KMS-11 (cell line): ENCODE measurements around the gene E2F2.

ENCODE experiments used
- H2AFZ ChIP-seq: fragments of 200-600 bp; sonication (generic); 2 replicates; pipeline ENCODE4 v1.6.1; 2016; ENCODE audit warnings: antibody characterized with exemption, mixed run types, low read depth
- H3K27ac ChIP-seq: fragments of 200-600 bp; sonication (generic); 2 replicates; pipeline ENCODE4 v1.6.1; 2016; ENCODE audit warnings: mild to moderate bottlenecking, mixed run types
- H3K27me3 ChIP-seq: fragments of 200-600 bp; sonication (generic); 2 replicates; pipeline ENCODE4 v1.6.1; 2017; ENCODE audit warnings: mild to moderate bottlenecking, low read depth, mixed run types, moderate library complexity; ENCODE audit not compliant: insufficient read depth
- H3K36me3 ChIP-seq: fragments of 200-600 bp; sonication (generic); 2 replicates; pipeline ENCODE4 v1.6.1; 2017; ENCODE audit warnings: mild to moderate bottlenecking, mixed run types; ENCODE audit not compliant: insufficient read depth
- H3K4me1 ChIP-seq: fragments of 200-600 bp; sonication (generic); 2 replicates; pipeline ENCODE4 v1.6.1; 2016; ENCODE audit warnings: mild to moderate bottlenecking, low read depth, mixed run types; ENCODE audit not compliant: poor library complexity, severe bottlenecking
- H3K4me2 ChIP-seq: fragments of 200-600 bp; sonication (generic); 2 replicates; pipeline ENCODE4 v1.7.0; 2016; ENCODE audit warnings: mild to moderate bottlenecking, mixed run types
- H3K4me3 ChIP-seq: fragments of 200-600 bp; sonication (generic); IDR thresholded peaks from 2 replicates; pipeline ENCODE4 v1.6.1; 2017; ENCODE audit warnings: low read depth, low read length, mixed read lengths; ENCODE audit not compliant: insufficient read depth
- H3K79me2 ChIP-seq: fragments of 200-600 bp; sonication (generic); 2 replicates; pipeline ENCODE4 v1.6.1; 2016; ENCODE audit warnings: low read depth, mixed run types; ENCODE audit not compliant: insufficient read depth
- H3K9ac ChIP-seq: fragments of 200-600 bp; sonication (generic); 2 replicates; pipeline ENCODE4 v1.6.1; 2016; ENCODE audit warnings: mild to moderate bottlenecking, mixed run types
- H4K20me1 ChIP-seq: fragments of 200-600 bp; sonication (generic); 2 replicates; pipeline ENCODE4 v1.6.1; 2016; ENCODE audit warnings: mild to moderate bottlenecking, mixed run types; ENCODE audit not compliant: insufficient read depth
- TF ChIP-seq, protein P1 (sequence below): fragments of 200-600 bp; sonication (generic); conservative IDR thresholded peaks from 2 replicates; pipeline ENCODE4 v1.6.1; 2017; ENCODE audit warnings: low read depth, mild to moderate bottlenecking, antibody characterized with exemption, low read length, moderate library complexity, mixed read lengths

The E2F2 gene

DNA sequence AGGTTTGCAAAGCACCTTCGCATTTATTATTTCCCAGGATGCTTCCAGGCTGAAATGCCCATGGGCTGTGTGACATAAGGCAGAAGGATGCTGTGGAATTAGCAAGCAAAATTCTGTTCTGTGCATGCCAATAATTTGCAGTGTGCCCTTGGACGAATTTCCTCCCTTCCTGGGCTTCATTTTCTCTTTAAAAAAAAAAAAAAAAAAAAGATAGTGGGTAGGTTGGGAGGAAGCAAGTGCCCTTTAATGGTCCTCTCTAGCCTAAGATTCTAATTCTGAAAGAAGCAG, 30.7 kb upstream of the E2F2 start:
- Histone ChIP-seq H4K20me1 (no peaks in the 10 kb centered on the region), H2AFZ (no peak overlapping the region), H3K4me1 (peaks cover 30% of the 10 kb centered on the region), H3K79me2 (no peaks in the 10 kb centered on the region), H3K4me3 (no peak overlapping the region), H3K4me2 (no peak overlapping the region), H3K27ac (no peak overlapping the region), H3K36me3 (no peaks in the 10 kb centered on the region), H3K27me3 (peaks cover 4% of the 10 kb centered on the region; the same call in 1 of the 2 replicates), H3K9ac (no peak overlapping the region)
- TF ChIP-seq, protein P1, sequence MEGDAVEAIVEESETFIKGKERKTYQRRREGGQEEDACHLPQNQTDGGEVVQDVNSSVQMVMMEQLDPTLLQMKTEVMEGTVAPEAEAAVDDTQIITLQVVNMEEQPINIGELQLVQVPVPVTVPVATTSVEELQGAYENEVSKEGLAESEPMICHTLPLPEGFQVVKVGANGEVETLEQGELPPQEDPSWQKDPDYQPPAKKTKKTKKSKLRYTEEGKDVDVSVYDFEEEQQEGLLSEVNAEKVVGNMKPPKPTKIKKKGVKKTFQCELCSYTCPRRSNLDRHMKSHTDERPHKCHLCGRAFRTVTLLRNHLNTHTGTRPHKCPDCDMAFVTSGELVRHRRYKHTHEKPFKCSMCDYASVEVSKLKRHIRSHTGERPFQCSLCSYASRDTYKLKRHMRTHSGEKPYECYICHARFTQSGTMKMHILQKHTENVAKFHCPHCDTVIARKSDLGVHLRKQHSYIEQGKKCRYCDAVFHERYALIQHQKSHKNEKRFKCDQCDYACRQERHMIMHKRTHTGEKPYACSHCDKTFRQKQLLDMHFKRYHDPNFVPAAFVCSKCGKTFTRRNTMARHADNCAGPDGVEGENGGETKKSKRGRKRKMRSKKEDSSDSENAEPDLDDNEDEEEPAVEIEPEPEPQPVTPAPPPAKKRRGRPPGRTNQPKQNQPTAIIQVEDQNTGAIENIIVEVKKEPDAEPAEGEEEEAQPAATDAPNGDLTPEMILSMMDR = no peak

DNA sequence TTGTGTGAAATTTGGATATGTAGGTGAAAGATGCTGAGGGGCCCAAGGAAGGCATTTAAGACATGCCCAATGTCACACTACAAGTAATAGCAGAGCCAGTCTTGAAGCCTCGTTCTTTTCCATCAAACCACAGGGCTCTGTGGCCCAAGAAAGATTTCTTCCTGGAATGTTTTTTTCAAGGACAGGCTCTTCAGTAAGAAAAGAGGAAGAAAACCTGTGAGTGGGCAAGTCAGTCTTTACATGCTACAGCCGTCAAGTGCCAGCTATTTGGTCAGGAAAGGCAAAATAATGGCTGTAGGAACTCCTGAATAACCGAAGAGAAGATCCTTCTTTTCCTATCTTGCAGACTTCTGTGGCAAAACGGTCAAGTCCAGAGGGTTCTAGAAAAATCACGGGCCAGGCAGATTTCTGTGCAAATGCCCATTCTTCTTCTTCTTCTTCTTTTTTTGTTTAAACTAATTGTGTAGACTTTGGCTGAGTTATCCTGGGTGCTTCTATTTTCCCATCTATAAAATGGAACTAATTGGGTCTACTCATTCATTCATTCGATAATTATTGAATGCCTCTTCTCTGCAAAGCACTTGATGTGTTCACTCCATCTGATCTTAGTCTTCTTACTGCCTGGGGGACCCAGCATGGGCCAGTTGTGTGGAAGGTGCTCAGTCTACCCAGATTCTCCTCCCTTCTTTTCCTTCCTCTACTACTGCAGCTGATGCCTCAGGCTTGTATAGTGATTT, 30.2 kb upstream of the E2F2 start:
- peaks cover 4% of the 10 kb centered on the region; the same call in 1 of the 2 replicates for H3K27me3 ChIP-seq
- no peaks in the 10 kb centered on the region for H4K20me1 ChIP-seq
- H3K4me3 ChIP-seq = no peak overlapping the region
- H2AFZ ChIP-seq = no peak overlapping the region
- peaks cover 30% of the 10 kb centered on the region for H3K4me1 ChIP-seq
- TF ChIP-seq, protein P1 = no peak
- no peaks in the 10 kb centered on the region for H3K36me3 ChIP-seq
- no peak overlapping the region for H3K9ac ChIP-seq
- H3K27ac ChIP-seq = no peak overlapping the region
- no peak overlapping the region for H3K4me2 ChIP-seq
- no peaks in the 10 kb centered on the region for H3K79me2 ChIP-seq

DNA sequence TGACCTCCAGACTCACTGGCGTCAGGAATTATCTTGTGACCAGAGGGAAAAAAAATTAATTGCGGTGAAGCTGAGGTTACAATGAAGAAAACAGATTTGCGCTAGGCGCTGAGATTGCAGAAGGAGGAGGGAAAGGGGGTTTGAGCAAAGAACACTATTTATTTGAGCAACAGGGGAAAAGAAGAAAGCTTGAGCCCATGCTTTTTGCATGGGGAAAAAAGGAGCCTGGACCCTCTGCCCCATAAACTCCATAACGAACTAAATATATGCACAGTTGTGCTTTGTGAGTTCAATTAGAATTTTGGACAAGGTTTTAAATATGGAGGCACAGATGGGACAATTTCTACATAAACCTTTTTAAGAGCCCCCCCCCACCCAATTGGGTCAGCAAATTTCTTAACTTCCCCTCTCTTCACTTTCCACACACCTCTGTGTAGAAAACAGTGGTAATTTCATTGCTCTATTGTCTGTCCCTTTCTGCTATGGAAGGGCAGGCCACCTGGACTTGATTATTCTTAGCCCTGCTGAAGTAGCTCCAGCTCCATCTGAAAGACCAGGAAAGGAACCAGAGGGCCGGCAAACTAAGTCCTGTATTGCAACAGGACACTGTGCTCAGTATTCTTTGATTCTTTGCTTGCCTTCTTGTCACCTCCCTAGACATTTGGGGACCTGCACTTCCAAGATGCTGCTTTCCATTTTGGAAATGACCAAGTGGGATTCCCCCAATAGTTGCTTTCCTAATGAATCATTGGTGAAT, 29.1 kb upstream of the E2F2 start:
- H3K4me1 ChIP-seq = peaks cover 36% of the 10 kb centered on the region
- TF ChIP-seq, protein P1 = no peak
- no peaks in the 10 kb centered on the region for H4K20me1 ChIP-seq
- no peaks in the 10 kb centered on the region for H3K36me3 ChIP-seq
- H3K79me2 ChIP-seq = no peaks in the 10 kb centered on the region
- H3K9ac ChIP-seq = peak overlapping the region; percentile 35; the same call in 1 of the 2 replicates
- H3K27ac ChIP-seq = no peak overlapping the region
- peak overlapping the region; percentile 48 for H2AFZ ChIP-seq
- H3K4me2 ChIP-seq = peak overlapping the region; percentile 81
- H3K27me3 ChIP-seq = peaks cover 4% of the 10 kb centered on the region; the same call in 1 of the 2 replicates
- peak overlapping the region; percentile 82 for H3K4me3 ChIP-seq

DNA sequence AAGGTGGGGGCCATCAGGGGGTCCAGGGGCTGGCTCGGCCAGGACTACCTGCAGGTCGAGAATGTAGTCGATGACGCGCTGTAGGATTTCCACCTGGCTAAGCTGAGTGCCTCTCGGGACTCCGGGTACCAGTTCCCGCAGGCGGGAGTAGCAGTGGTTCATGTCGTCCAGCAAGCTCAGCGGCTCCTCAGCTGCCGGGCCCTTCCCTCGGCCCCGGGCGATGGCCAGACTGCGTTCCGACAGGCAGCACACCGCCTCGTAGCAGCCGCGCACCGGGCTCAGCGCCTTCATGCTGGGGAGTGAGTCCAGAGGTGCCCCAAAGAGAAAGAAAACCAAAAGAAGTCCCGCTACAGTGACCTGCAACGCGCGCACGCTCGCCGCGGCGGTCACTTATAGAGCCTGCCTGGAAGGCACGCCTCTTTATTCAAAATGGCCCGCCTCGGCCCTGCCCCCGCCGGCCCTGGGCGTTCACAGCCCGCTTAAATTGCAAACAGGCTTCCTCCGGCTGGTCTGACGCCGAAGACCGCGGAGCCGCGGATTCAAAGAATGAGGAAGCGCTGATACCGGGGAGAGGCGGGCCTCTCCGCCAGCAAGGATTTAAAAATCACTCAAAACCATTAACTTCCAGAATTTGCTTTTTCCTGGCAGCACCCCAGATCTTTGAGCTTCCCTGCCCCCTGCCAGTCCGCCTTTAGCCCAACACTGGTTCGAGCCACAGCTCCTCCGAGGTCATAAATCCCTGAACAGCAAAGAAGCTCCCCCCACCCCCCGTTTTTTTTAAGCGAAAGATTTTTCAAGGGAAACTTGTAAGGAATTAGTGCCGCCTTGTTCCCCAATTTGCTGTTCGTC, 28.3 kb upstream of the E2F2 start, which contains the start of gene ID3:
Gene ID3, minus strand, starts transcription at position 366 of the 849 bp plus-strand sequence. Its CDS starts 75 bp downstream, at position 291.
- peak within 1 kb of the TSS; percentile 48 for H2AFZ ChIP-seq
- H3K27me3 ChIP-seq = peaks cover 4% of the 10 kb centered on the region; the same call in 1 of the 2 replicates

More for the DNA sequence above, 28.3 kb upstream of the E2F2 start, which contains the start of gene ID3:
- Histone ChIP-seq H3K27ac (no peak within 1 kb of the TSS), H3K36me3 (no peaks in the 10 kb centered on the region), H3K9ac (peak within 1 kb of the TSS; percentile 35; the same call in 1 of the 2 replicates), H3K79me2 (no peaks in the 10 kb centered on the region), H3K4me2 (peak within 1 kb of the TSS; percentile 81), H4K20me1 (no peaks in the 10 kb centered on the region), H3K4me1 (peaks cover 38% of the 10 kb centered on the region), H3K4me3 (peak within 1 kb of the TSS; percentile 87)
- TF ChIP-seq, protein P1 = no peak
